Suppressor macrophage treated with lipopolysaccharide for 1 hour (primary cell): Measurements from ENCODE around the gene OR2F2.

Source experiments
- DNase-seq, 3 donors: peaks; one replicate each; pipeline ENCODE4 v3.0.0-alpha.2; 2020 to 2022

OR2F2 gene

DNA sequence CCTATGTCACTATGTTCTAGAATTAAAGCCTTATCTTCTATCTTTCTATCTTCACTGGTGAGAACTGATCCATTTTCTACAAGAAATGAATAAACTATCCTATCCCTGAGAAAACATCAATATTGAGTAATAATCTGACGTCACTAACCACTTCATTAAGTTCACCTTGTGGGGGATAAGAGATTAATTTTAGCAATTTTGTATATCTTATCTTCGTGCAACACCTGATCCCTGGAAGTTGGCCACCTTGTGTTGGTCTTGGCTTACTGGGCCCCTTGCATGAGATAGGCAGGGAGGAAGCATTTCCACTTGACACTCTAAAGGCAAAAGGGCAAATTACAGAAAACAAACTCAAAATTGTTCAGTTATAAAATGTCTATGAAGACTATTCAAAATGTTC, 45.0 kb downstream of the OR2F2 start:
- DNase-seq, result no peak

- no peak for DNase-seq
Observed at GRCh38 chr7:143980746-143981510, 45.9 kb downstream of the OR2F2 start.

GRCh38 chr7:143983960-143984359, 48.9 kb downstream of the OR2F2 start:
- no peak for DNase-seq
